GM12801 (cell line): ENCODE measurements around the gene RNF168.

Experiments
- TF ChIP-seq, protein P1 (sequence below): IDR thresholded peaks from one replicate; pipeline ENCODE4 v1.5.1; 2011; ENCODE audit warnings: control low read depth; ENCODE audit not compliant: insufficient read length; ENCODE audit errors: extremely low read depth

RNF168 gene

DNA sequence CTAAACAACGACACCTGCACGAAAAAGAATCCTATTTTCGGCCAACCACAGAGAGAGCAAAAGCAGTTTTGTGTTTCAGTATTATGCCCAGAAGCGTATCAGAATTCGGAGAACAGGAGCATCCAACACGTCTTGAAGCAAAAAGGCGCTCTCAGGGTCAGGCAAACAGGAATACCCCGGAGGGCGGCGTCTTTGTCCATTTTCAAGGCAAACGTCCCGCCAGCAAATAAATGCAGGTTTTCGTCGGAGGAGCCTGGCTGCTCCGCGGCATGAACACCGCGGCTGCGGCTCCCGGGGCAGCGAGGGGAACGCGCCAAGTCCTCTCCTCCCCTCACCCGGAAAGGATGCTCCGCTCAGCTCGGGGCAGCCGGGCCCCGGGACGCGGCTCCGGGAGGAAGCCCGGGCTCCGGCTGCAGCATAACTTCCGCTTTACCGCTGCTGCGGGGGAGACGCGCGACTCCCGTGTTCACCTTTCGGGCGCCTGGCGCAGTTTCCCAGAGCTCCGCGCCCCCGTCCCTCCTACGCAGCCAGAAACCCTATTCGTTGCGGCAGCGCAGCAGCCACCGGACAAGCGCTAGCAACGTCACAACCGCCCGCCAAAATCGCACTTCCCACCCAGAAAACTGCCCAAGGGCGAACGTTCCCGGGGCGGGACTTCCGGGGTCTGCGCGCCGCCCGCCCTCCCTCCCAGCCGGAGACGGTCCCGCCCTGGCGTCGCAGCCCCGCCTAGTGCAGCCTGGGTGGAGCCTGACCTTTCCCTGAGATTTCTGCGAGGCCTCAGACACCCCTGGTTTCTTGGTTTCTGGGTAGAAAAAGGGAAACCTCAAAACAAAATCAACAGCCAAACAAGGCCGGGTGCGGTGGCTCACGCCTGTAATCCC lies at the start of gene RNF168:
Gene RNF168, minus strand, starts transcription at position 573 of the 881 bp plus-strand sequence. CDS start 595 bp downstream, outside the sequence.
- TF ChIP-seq, protein P1, sequence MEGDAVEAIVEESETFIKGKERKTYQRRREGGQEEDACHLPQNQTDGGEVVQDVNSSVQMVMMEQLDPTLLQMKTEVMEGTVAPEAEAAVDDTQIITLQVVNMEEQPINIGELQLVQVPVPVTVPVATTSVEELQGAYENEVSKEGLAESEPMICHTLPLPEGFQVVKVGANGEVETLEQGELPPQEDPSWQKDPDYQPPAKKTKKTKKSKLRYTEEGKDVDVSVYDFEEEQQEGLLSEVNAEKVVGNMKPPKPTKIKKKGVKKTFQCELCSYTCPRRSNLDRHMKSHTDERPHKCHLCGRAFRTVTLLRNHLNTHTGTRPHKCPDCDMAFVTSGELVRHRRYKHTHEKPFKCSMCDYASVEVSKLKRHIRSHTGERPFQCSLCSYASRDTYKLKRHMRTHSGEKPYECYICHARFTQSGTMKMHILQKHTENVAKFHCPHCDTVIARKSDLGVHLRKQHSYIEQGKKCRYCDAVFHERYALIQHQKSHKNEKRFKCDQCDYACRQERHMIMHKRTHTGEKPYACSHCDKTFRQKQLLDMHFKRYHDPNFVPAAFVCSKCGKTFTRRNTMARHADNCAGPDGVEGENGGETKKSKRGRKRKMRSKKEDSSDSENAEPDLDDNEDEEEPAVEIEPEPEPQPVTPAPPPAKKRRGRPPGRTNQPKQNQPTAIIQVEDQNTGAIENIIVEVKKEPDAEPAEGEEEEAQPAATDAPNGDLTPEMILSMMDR = no peak

- TF ChIP-seq, protein P1 = no peak
Measured at GRCh38 chr3:196552253-196552652, 48.7 kb upstream of the RNF168 start.

GRCh38 chr3:196547067-196547466 lies 43.5 kb upstream of the RNF168 start:
- TF ChIP-seq, protein P1 = no peak

GRCh38 chr3:196546537-196546936 lies 43.0 kb upstream of the RNF168 start:
- TF ChIP-seq, protein P1 = no peak

DNA sequence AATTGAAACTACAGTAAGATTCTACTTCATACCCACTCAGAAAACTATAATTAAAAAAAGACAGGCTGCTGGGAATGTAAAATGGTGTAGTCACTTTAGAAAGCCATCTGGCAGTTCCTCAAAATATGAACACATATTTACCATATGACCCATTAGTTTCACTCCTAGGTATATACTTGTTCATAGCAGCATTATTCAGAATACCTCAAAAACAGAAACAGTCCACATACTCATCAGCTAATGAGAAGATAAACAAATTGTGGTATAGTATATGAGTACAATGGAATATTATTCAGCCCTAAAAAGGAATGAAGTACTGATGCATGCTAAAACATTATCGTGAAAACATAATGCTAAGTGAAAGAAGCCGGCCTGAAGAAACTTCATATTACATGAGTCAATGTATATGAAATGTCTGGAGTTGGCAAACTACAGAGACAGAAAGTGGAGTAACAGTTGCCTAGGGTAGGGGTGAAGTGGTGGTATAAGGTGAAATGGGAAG lies 41.0 kb upstream of the RNF168 start:
- TF ChIP-seq, protein P1 = no peak

DNA sequence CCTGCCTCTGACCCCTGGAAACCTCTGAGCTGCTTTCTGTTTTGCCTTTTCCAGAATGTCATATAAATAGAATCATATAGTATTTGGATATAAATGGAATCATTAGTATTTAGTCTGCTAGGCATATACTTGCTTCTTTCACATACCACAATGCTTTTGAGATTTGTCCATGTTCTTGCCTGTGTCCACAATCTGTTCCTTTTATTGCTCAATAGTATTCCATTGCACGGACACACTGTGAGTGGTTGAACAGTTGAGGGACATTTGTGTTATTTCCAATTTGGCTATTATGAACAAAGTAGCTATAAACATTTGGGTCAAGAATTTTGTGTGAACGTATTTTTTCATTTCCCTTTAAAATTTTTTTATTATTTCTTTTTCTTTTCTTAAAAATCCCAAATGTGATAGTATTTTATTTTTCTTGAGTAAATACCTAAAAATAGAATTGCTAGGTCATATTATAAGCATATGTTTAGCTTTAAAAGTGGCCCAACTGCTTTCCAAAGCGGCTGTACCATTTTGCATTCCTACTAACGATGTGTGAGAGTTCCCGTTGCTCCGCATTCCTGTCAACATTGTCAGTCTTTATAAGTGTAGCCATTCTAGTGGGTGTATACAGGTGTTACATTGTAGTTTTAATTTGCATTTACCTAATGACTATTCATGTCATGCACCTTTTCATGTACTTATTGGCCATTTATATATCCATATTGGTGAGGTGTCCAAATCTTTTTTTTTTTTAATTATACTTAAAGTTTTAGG lies 38.3 kb upstream of the RNF168 start:
- TF ChIP-seq, protein P1 = no peak

DNA sequence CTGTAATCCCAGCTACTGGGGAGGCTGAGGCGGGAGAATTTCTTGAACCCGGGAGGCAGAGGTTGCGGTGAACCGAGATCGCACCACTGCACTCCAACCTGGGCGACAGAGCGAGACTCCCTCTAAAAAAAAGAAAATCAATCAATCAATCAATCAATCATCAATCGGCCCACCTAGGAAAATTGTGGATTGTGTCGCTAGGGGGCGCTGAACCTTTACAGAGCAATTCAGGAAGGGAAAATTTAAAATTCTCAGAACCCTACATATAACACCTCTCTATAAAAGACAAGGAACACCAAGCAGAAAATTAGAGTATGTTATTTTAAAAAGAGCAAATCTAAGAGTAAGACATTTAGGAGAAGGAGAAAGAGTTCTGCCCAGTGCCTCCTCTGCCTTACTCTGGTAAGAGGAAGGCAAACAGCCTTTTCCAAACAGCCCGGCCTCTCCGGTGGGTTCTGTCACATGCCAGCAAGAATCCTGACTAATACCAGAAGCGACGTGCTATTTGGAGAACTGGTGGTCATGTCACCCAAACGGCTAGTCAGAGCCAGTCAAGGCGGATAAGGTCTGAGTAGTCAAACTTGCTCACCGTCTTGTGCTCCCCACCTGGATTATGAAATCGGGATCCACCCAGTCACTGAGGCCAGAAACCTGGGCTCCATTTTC lies 33.9 kb upstream of the RNF168 start:
- TF ChIP-seq, protein P1 = no peak
